Right cardiac atrium (tissue), 5 donors: Measurements from ENCODE around the gene TCN1. TPM values are rescaled to one million over a fixed set of nuclear protein-coding genes. Genes with fewer than 3 reads are reported as not detected.
"Not testable (repeated sequence)": the region's sequence is repeated elsewhere in the genome, so short reads cannot be mapped to it uniquely, and the experiment has no call there.

Source experiments
- ATAC-seq, 2 donors: fragments of 200-7000 bp; cut with Tn5 transposase; one replicate each; pipeline versions ENCODE4 v1.8.0 to v1.9.1; 2020; ENCODE audit warnings: moderate library complexity in 2 of 2, mild to moderate bottlenecking in 1 of 2
- DNase-seq, 3 donors: peaks; one replicate each; pipeline ENCODE4 v3.0.0-alpha.2; 2020
- H3K27ac ChIP-seq: one replicate; pipeline ENCODE4 v1.5.1; 2013; ENCODE audit warnings: mild to moderate bottlenecking, low read length, control low read depth, moderate library complexity
- H3K27me3 ChIP-seq: one replicate; pipeline ENCODE4 v1.6.1; 2013; ENCODE audit not compliant: control insufficient read depth, insufficient read depth
- H3K4me1 ChIP-seq: one replicate; pipeline ENCODE4 v1.6.1; 2013; ENCODE audit warnings: low read length; ENCODE audit not compliant: control insufficient read depth, insufficient read depth
- H3K4me3 ChIP-seq: one replicate; pipeline ENCODE4 v1.5.1; 2013; ENCODE audit warnings: low read length, control low read depth
- H3K9me3 ChIP-seq: one replicate; pipeline ENCODE4 v1.6.1; 2013; ENCODE audit warnings: low read length; ENCODE audit not compliant: control insufficient read depth
- WGBS: extraction: QIAGEN DNeasy Blood & Tissue Kit; methylation state at CpG from one replicate; pipeline ENCODE4 v1.1.7; 2013; 5-methylcytosine and 5-hydroxymethylcytosine counted together
- intact Hi-C, 4 donors: fragments of 100-400 bp; cut with DNase I; formaldehyde crosslinking; loops; one replicate each; pipeline versions ENCODE4 v1.11.0 to v1.14.0; 2022 to 2023
- polyA plus RNA-seq: library from polyadenylated mRNA; stranded (reverse); fragments of 200-250 nt; gene quantifications from one replicate; pipeline ENCODE4 v1.2.3, GENCODE V29; 2013
- total RNA-seq, 4 donors: library from RNA; stranded (reverse); fragmentation: NEBNext Ultra II Directional; extraction: Animal tissue kit (Norgen Biotek cat#: 25700); gene quantifications; one replicate each; pipeline ENCODE4 v1.2.1, GENCODE V29; 2021
- donor health status: healthy with polysubstance abuse.
- donor health status: DM: no; HTN: yes; CAD: no.
- donor health status: DM: no; HTN: no; CAD: no.
- donor health status: DM: no; HTN: yes; CAD: no; lungs with severe emphysema.
- donor health status: DM: yes; HTN: yes; CAD: no.

Gene TCN1
- total and polyA plus RNA-seq, 5 donors, result not detected

GRCh38 chr11:59857439-59858434, 8.6 kb downstream of the TCN1 start:
- DNase-seq, result no peak
- WGBS, result 64% methylated on average over 10 of the region's 10 CpGs
- Histone ChIP-seq H3K4me3 (no peak overlapping the region), H3K27me3 (no peaks in the 10 kb centered on the region), H3K4me1 (no peaks in the 10 kb centered on the region), H3K9me3 (no peaks in the 10 kb centered on the region), H3K27ac (no peak overlapping the region)
- no peak for ATAC-seq
- intact Hi-C loops, result no loop called here

DNA sequence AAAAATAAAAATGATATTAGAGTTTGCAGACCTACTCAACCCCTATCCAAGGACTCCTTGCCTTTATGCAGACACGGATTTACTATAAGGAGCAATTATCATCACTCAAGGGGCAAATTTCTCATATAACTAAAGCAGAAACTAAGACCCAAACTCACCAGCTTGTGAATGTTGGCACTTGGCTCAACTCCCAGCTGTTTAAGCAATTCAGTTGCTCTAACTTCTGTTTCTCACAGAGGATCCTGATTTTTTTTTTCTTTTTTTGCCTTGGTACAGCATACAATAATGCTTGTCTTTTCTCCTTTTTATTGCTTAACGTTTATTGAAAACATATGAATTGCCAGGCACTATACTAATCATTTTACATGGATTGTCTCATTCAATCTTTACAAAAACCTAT, 11.4 kb downstream of the TCN1 start:
- Histone ChIP-seq H3K4me1 (no peaks in the 10 kb centered on the region), H3K27me3 (no peaks in the 10 kb centered on the region), H3K27ac (no peak overlapping the region), H3K9me3 (no peaks in the 10 kb centered on the region), H3K4me3 (no peak overlapping the region)
- DNase-seq (no peak), ATAC-seq (no peak)
- 54% methylated on average over 2 of the region's 2 CpGs for WGBS
- intact Hi-C loops, result no loop called here

DNA sequence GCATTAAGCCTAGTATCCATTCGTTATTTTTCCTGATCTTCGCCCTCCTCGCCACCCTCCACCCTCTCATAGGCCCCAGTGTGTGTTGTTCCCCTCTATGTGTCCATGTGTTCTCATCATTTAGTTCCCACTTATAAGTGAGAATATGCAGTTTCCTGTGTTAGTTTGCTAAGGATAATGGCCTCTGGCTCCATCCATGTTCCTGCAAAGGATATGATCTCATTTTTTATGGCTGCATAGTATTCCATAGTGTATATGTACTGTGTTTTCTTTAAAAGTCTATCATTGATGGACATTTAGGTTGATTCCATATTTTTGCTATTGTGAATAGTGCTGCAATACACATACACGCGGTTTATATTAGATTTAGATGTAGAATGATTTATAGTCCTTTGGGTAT, 14.9 kb downstream of the TCN1 start:
- ATAC-seq, intact Hi-C loops, DNase-seq, H3K4me1 ChIP-seq, H3K27me3 ChIP-seq, H3K4me3 ChIP-seq, H3K27ac ChIP-seq, H3K9me3 ChIP-seq: not testable (repeated sequence)
- WGBS, result 90% methylated on average over 5 of the region's 5 CpGs

DNA sequence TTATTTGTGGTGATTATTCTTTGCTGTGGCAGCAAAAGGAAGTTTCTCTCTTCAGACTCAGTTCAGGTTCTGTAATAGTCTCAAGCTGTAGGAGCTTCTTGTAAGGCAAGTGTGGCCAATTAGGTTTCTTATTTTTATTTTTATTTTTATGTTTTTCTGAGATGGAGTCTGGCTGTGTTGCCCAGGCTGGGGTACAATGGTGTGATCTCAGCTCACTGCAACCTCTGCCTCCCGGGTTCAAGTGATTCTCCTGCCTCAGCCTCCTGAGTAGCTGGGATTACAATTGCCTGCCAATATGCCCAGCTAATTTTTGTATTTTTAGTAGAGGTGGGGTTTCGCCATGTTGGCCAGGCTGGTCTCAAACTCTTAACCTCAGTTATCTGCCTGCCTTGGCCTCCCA, 16.7 kb downstream of the TCN1 start:
- H3K4me3 ChIP-seq, H3K27ac ChIP-seq, H3K27me3 ChIP-seq, ATAC-seq, intact Hi-C loops, DNase-seq, H3K4me1 ChIP-seq, H3K9me3 ChIP-seq: not testable (repeated sequence)
- WGBS, result 93% methylated on average over 2 of the region's 2 CpGs

DNA sequence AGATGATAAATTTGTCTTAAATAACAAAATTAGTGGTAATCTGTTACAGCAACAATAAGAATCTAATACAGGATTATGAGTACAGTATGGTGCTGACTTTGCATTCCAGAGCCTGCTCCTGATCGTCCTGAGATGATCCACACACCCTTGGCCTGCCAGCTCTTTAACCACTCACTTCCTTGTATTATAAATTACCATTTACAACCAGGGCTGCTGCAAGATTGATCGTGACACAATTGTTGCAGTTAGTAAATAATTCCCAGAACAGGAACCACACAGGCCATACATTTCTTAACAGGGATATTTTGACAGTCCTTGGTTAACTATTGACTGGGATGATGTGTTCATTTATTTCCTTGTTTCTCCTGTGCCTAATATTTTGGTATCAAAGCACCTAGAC, 17.2 kb downstream of the TCN1 start:
- Histone ChIP-seq H3K4me3 (no peak overlapping the region), H3K9me3 (no peaks in the 10 kb centered on the region), H3K27ac (no peak overlapping the region), H3K4me1 (no peaks in the 10 kb centered on the region), H3K27me3 (no peaks in the 10 kb centered on the region)
- intact Hi-C loops, result no loop called here
- ATAC-seq (no peak), DNase-seq (no peak)
- whole genome bisulfite sequencing, result 43% methylated on average over 2 of the region's 2 CpGs

- H3K4me1 ChIP-seq, ATAC-seq, DNase-seq, H3K27ac ChIP-seq, intact Hi-C loops, H3K9me3 ChIP-seq, H3K4me3 ChIP-seq, H3K27me3 ChIP-seq: not testable (repeated sequence)
- WGBS, result 83% methylated on average over 6 of the region's 6 CpGs
Measured at GRCh38 chr11:59848439-59848838, 17.8 kb downstream of the TCN1 start.

DNA sequence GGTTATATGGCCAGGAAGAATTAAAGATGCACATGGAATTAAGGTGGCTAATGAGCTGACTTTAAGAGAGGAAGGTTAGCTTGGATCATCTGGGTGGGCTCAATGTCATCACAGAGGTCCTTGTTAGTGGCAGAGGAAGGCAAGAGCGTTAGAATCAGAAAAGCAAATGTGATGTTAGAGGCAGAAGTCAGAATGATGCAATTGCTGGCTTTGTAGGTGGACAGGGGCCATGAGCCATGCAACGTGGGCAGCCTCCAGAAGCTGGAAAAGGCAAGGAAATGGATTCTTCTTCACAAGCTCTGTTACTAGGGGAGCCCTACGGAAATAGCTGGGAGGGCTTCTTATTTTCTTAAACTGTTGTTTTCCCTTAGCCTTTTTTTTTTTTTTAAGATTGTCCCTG, 18.7 kb downstream of the TCN1 start:
- DNase-seq, result no peak
- no peak overlapping the region for H3K4me3 ChIP-seq
- no peak for ATAC-seq
- WGBS, result 80% methylated on average over 3 of the region's 3 CpGs
- H3K4me1 ChIP-seq, result no peaks in the 10 kb centered on the region
- intact Hi-C loops, result no loop called here
- H3K27me3 ChIP-seq, result no peaks in the 10 kb centered on the region
- H3K9me3 ChIP-seq, result no peaks in the 10 kb centered on the region
- no peak overlapping the region for H3K27ac ChIP-seq

GRCh38 chr11:59846556-59846955, 19.7 kb downstream of the TCN1 start:
- no peaks in the 10 kb centered on the region for H3K9me3 ChIP-seq
- no peak overlapping the region for H3K27ac ChIP-seq
- no peaks in the 10 kb centered on the region for H3K27me3 ChIP-seq
- DNase-seq, result no peak
- no peaks in the 10 kb centered on the region for H3K4me1 ChIP-seq
- no peak overlapping the region for H3K4me3 ChIP-seq
- intact Hi-C loops, result no loop called here
- ATAC-seq, result no peak
- 67% methylated on average over 5 of the region's 5 CpGs for WGBS

DNA sequence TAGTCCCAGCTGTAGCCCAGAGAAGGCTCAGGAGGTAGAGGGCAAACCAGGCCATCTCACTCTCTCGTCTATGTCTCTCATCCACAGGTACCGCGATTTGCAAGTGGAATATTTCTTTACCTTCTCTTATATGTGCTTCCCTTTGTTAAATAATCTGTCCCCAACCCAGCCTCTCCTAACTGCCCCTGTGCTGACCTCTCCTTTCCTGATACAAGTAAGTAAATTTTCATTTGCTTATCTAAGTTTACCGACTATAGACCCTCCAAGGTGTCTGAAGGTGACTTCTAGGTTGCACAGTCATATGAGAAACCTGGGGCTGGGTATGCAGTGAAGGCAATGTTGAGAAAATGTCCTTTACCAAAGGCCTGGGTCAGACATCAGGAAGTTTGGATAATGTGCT, 20.9 kb downstream of the TCN1 start, which contains the start of gene CBLIF:
Gene CBLIF (minus strand): TSS at position 101 of the 400 bp plus-strand sequence. CDS start 46 bp downstream, at position 55.
- Histone ChIP-seq H3K4me1 (no peaks in the 10 kb centered on the region), H3K4me3 (no peak within 1 kb of the TSS), H3K27me3 (no peaks in the 10 kb centered on the region), H3K9me3 (no peaks in the 10 kb centered on the region), H3K27ac (no peak within 1 kb of the TSS)
- 77% methylated on average over 4 of the region's 4 CpGs for WGBS
- DNase-seq, result no peak
- no peak for ATAC-seq
- intact Hi-C loops, result no loop called here

DNA sequence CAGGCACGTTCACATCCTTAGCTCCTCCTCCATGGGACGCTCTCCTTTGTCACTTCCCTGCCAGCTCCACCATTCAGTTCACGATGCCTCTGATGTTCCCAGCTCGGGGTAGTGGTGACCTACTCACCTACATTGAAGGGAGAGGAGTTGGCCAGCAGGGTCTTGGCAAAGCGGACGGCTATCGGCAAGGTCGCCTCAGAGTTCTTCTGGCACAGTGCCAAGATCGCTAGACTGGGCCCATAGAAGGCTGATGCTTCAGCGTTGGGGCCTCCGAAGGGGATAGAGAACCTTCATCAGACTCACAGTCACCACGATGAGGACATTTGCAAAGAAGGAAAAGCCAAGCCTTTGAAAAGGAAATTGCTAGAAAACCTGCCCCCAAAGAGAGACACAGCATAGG, 24.0 kb downstream of the TCN1 start:
- DNase-seq (peak in 1 of 3 donors; percentile 38), ATAC-seq (no peak)
- Histone ChIP-seq H3K4me1 (no peaks in the 10 kb centered on the region), H3K27ac (no peak overlapping the region), H3K9me3 (no peaks in the 10 kb centered on the region), H3K27me3 (no peaks in the 10 kb centered on the region), H3K4me3 (no peak overlapping the region)
- 77% methylated on average over 12 of the region's 12 CpGs for WGBS
- intact Hi-C loops, result no loop called here

DNA sequence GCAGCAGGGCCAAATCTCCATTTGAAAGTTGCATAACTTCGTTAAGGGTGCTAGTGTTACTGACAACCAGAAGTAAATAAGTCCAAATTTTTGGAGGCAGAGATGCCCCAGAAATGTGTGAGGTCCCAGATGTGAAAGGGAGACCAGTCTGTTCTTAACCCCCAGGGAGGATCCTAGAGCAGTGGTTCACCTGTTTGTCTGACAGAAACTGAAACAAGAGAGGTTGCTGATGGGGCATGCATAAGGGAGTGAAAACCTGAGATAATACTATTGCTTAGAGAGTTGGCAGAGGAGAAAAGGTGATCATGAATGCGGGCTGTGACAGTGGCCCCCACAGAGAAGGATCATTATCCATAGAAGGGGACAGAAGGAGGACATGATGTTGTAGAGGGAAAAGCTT, 24.8 kb downstream of the TCN1 start:
- intact Hi-C loops, result no loop called here
- ATAC-seq (no peak), DNase-seq (no peak)
- Histone ChIP-seq H3K4me3 (no peak overlapping the region), H3K27ac (no peak overlapping the region), H3K4me1 (no peaks in the 10 kb centered on the region), H3K9me3 (no peaks in the 10 kb centered on the region), H3K27me3 (no peaks in the 10 kb centered on the region)
- WGBS, result 89% methylated on average over 2 of the region's 2 CpGs
